Colonic mucosa (tissue), 4 donors: ENCODE results near the gene NEGR1. TPM values are rescaled to one million over a fixed set of nuclear protein-coding genes. Genes with fewer than 3 reads are reported as not detected.
"Not testable (repeated sequence)": the region's sequence is repeated elsewhere in the genome, so short reads cannot be mapped to it uniquely, and the experiment has no call there.

Source experiments
- DNase-seq: peaks from one replicate; pipeline ENCODE4 v3.0.0-alpha.2; 2020
- H3K27ac ChIP-seq: fragments of 200-600 bp; one replicate; pipeline ENCODE4 v1.8.0; 2021
- H3K27me3 ChIP-seq: fragments of 200-600 bp; one replicate; pipeline ENCODE4 v1.8.0; 2021
- H3K36me3 ChIP-seq: fragments of 200-600 bp; one replicate; pipeline ENCODE4 v1.8.0; 2021
- H3K4me1 ChIP-seq: fragments of 200-600 bp; one replicate; pipeline ENCODE4 v1.8.0; 2021; ENCODE audit warnings: mild to moderate bottlenecking
- H3K4me3 ChIP-seq: fragments of 200-600 bp; one replicate; pipeline ENCODE4 v1.8.0; 2021
- H3K9ac ChIP-seq, 2 donors: one replicate each; pipeline ENCODE4 v1.7.0; 2013; ENCODE audit warnings: control low read depth in 2 of 2, low read depth in 2 of 2, low read length in 2 of 2
- H3K9me3 ChIP-seq: fragments of 200-600 bp; one replicate; pipeline ENCODE4 v1.8.0; 2021
- intact Hi-C: fragments of 100-400 bp; cut with DNase I; formaldehyde crosslinking; loops from one replicate; pipeline ENCODE4 v1.14.1; 2022
- total RNA-seq, 2 donors: library from RNA; stranded (reverse); fragmentation: NEBNext Ultra II Directional in 1 of 2; extraction: Animal tissue kit (Norgen Biotek cat#: 25700) in 1 of 2; gene quantifications; one replicate each; pipeline ENCODE4 v1.2.1, GENCODE V29; 2021
- TF ChIP-seq, protein P1 (sequence below): fragments of 200-600 bp; IDR thresholded peaks from one replicate; pipeline ENCODE4 v1.8.0; 2022; ENCODE audit warnings: antibody characterized with exemption, mild to moderate bottlenecking
- donor health status: healthy.
- donor health status: DM: no; HTN: no; CAD: no.
- donor health status: DM: no; HTN: no; CAD: no.

NEGR1 gene
- total RNA-seq, 2 donors from 2014 or later, result 4.0 to 9.2 TPM

DNA sequence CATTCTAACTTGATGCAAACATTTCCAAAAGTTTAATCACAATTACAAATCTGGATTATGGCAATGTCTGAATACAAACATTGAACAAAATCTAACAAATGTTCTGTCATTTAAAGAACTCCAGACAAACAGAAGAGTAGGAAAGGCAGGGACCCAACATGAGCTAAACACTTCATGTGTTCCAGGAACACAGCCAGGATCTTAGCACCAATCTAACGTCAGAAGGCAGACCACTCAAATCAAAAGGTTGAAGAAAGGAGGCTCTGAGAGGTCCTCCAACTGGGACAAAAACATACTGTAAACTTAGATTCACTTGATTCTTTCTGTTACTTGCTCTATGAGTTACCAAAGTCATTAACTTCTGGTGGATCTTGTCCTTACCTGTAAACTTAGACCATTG, 374.0 kb downstream of the NEGR1 start:
- intact Hi-C loops, result no loop called here
- no peak for DNase-seq

DNA sequence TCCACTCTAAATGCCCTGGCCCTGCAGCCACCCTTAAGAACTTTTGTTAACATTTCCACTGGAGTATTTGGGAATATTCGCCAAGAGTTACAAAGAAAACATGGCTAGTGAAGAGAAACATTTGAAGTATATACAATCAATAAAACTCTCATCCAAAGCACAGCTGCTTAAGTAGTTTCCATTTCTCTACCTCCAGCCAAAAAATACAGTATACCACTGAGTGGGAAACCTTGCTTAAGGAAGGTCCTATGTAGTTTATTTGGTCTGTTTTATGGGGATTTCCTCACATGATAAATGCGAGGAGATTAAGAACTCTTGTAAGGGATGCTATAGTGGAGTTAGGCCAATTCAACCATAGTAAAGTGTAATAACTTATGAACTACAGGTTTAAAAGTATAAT, 382.5 kb downstream of the NEGR1 start:
- Histone ChIP-seq H3K36me3 (no peaks in the 10 kb centered on the region), H3K9me3 (no peaks in the 10 kb centered on the region), H3K27me3 (no peaks in the 10 kb centered on the region), H3K9ac (no peak overlapping the region), H3K27ac (no peak overlapping the region), H3K4me1 (no peaks in the 10 kb centered on the region), H3K4me3 (no peak overlapping the region)
- intact Hi-C loops, result no loop called here
- DNase-seq, result no peak
- TF ChIP-seq, protein P1, sequence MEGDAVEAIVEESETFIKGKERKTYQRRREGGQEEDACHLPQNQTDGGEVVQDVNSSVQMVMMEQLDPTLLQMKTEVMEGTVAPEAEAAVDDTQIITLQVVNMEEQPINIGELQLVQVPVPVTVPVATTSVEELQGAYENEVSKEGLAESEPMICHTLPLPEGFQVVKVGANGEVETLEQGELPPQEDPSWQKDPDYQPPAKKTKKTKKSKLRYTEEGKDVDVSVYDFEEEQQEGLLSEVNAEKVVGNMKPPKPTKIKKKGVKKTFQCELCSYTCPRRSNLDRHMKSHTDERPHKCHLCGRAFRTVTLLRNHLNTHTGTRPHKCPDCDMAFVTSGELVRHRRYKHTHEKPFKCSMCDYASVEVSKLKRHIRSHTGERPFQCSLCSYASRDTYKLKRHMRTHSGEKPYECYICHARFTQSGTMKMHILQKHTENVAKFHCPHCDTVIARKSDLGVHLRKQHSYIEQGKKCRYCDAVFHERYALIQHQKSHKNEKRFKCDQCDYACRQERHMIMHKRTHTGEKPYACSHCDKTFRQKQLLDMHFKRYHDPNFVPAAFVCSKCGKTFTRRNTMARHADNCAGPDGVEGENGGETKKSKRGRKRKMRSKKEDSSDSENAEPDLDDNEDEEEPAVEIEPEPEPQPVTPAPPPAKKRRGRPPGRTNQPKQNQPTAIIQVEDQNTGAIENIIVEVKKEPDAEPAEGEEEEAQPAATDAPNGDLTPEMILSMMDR, result no peak

More for the DNA sequence above, 374.0 kb downstream of the NEGR1 start:
- Histone ChIP-seq H3K27ac (no peak overlapping the region), H3K4me1 (no peaks in the 10 kb centered on the region), H3K9ac (no peak overlapping the region), H3K4me3 (no peak overlapping the region), H3K9me3 (no peaks in the 10 kb centered on the region), H3K27me3 (no peaks in the 10 kb centered on the region), H3K36me3 (no peaks in the 10 kb centered on the region)
- TF ChIP-seq, protein P1, result no peak

DNA sequence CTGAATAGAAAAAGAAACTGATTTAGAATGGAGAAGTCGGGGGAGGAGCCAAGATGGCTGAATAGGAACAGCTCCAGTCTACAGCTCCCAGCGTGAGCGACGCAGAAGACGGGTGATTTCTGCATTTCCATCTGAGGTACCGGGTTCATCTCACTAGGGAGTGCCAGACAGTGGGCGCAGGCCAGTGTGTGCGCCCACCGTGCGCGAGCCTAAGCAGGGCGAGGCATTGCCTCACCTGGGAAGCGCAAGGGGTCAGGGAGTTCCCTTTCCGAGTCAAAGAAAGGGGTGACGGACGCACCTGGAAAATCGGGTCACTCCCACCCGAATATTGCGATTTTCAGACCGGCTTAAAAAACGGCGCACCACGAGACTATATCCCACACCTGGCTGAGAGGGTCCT, 394.2 kb downstream of the NEGR1 start:
- H3K36me3 ChIP-seq, intact Hi-C loops, DNase-seq, H3K9ac ChIP-seq, H3K27me3 ChIP-seq, H3K4me1 ChIP-seq, H3K9me3 ChIP-seq, H3K27ac ChIP-seq, H3K4me3 ChIP-seq: not testable (repeated sequence)

DNA sequence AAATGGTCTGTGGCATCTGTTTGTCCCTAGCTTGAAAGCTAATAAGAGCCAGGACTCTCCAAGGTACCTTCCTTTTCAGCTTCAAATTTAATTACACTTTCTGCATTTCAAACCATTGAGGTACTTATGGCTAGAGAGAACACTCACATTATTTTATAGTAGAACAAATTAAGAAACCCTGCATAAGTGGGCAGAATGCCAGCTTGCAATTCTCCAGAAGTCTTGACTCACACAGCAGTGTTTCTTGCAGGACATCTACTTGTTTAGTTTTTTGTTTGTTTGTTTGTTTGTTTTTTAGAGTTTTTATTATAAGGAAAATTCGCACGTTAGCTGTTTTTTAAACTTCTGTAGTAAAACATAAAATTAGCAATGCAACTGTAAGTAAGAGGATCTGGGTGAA, 397.2 kb downstream of the NEGR1 start:
- no peak overlapping the region for H3K27ac ChIP-seq
- H3K36me3 ChIP-seq, result no peaks in the 10 kb centered on the region
- no peak for DNase-seq
- H3K9me3 ChIP-seq, result no peaks in the 10 kb centered on the region
- TF ChIP-seq, protein P1, result no peak
- H3K4me3 ChIP-seq, result no peak overlapping the region
- intact Hi-C loops, result no loop called here
- no peaks in the 10 kb centered on the region for H3K27me3 ChIP-seq
- no peak overlapping the region for H3K9ac ChIP-seq
- no peaks in the 10 kb centered on the region for H3K4me1 ChIP-seq

DNA sequence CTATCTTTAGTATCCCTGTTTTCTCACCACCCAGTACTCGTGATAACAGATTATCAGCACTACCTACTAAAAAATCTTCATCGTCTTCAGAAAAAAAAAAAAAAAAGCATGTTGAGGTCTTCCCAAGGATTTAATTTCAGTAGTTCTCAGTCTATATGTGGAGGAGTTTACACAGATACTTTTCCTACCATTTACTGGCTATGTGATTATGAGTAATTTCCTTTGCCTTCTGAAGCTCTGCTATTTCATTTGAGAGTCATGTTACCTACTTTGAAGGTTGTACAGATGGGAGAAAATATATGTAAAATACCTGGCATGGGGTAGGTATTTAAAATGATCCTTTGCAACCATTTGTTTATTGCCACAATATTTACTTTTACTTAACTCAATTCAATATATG, 399.7 kb downstream of the NEGR1 start:
- H3K27me3 ChIP-seq, result no peaks in the 10 kb centered on the region
- H3K9ac ChIP-seq, result no peak overlapping the region
- intact Hi-C loops, result no loop called here
- no peaks in the 10 kb centered on the region for H3K9me3 ChIP-seq
- no peaks in the 10 kb centered on the region for H3K4me1 ChIP-seq
- TF ChIP-seq, protein P1, result no peak
- no peak overlapping the region for H3K4me3 ChIP-seq
- no peaks in the 10 kb centered on the region for H3K36me3 ChIP-seq
- H3K27ac ChIP-seq, result no peak overlapping the region
- no peak for DNase-seq

DNA sequence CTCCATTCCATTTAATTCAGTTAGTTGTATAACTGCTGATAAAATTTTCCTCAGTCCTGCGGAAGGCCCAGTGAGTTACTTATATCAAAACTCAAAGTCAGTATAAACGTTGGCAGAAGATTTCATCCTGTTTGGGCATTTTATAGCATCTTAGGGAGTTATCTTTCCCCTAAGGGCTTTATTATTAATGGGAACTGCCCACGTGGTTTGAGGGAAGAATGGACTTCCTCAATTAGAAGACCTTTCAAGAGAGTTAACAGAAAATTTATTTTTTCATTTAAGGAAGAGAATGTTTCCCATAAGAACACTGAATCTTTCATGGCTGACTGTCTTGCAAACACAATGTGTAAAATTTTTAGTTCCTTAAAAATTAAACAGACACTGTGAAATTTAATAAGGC, 400.1 kb downstream of the NEGR1 start:
- intact Hi-C loops, result no loop called here
- Histone ChIP-seq H3K9me3 (no peaks in the 10 kb centered on the region), H3K36me3 (no peaks in the 10 kb centered on the region), H3K4me3 (no peak overlapping the region), H3K9ac (no peak overlapping the region), H3K27ac (no peak overlapping the region), H3K27me3 (no peaks in the 10 kb centered on the region), H3K4me1 (no peaks in the 10 kb centered on the region)
- no peak for DNase-seq
- TF ChIP-seq, protein P1, result no peak
